ENCODE measurements around the gene CFAP100. TPM values are rescaled to one million over a fixed set of nuclear protein-coding genes. Genes with fewer than 3 reads are reported as not detected.

The CFAP100 gene
- total RNA-seq, 1 donor from 2014 or later, result not detected

DNA sequence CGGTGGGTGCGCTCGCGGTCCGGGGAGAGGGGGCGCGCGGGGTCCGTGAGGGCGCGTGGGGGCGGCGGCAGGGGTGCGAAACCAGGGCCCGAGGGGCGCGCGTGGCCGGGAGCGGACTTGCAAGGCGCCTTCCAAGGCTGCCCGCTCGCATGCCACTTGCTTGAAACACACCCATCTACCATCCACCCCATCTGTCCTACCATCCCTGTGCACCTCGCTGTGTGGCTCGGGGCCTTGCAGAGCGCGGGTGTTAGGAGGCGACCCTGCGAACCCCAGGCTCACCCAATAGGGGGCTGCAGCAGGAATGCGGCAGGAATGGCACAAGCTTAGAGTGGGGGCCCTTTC is 240 bp downstream of the CFAP100 start:
- ATAC-seq (ENCODE audit: poor library complexity), result no peak
- DNase-seq, result peak; percentile 37
- intact Hi-C loops (cut with DNase I), result loop anchor here (5.0 kb wide), 1 partner anchor 263 kb away; no protein-coding TSS in a partner anchor

DNA sequence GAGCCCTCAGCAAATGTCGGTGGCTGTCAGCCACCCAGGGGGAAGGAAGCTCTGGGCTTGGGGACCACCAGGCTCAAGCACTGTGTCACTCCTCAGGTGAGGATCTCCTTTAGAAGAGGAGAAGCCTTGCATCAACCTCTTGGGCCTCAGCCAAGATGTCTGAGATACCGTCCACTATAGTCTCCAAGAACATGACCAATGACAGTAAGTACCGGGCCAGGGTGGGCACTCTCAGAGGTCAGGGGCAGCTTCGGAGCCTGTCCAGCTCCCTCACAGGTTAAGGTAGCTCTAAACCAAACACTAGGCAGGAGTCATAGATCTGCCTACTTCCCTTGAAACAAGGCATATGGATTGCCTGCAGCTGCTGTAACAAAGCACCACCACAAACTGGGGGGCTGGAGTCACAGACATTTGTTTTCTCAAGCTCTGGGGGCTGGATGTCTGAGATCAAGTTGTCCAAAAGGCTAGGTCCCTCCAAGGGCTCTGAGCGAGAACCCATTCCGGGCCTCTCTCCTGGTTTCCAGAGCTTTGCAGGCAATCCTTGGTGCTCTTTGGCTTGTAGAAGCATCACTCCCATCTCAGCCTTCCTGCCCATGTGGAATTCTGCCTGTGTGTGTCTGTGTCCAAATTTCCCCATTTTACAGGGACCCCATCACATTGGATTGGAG is 1.3 kb downstream of the CFAP100 start:
- peak; percentile 23 for DNase-seq

DNA sequence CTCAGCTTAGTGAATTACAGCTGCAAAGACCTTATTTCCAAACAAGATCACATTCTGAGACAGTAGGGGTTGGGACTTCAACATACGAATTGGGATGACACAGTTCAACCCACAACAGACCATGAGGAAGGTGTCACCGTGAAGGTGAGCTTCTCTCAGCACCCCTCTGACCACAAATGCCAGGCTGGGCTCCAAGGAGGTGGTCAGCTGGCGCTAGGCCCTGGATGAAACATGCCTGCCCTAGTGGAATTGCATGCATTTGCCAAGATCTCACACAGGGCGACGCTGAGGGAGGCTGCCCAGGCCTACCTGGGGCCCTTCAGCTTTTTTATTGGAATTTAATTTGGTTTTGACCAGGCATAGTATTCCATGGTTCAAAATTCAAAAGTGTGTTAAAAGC is 1.8 kb downstream of the CFAP100 start:
- ATAC-seq (ENCODE audit: poor library complexity), result no peak
- intact Hi-C loops (cut with DNase I), result no loop called here
- no peak for DNase-seq

More for the DNA sequence above, 1.3 kb downstream of the CFAP100 start:
- intact Hi-C loops (cut with DNase I), result no loop called here
- ATAC-seq (ENCODE audit: poor library complexity), result no peak

GRCh38 chr3:126397610-126398422 is 3.1 kb downstream of the CFAP100 start:
- intact Hi-C loops (cut with DNase I), result no loop called here
- ATAC-seq (ENCODE audit: poor library complexity), result no peak
- DNase-seq, result peak; percentile 20

DNA sequence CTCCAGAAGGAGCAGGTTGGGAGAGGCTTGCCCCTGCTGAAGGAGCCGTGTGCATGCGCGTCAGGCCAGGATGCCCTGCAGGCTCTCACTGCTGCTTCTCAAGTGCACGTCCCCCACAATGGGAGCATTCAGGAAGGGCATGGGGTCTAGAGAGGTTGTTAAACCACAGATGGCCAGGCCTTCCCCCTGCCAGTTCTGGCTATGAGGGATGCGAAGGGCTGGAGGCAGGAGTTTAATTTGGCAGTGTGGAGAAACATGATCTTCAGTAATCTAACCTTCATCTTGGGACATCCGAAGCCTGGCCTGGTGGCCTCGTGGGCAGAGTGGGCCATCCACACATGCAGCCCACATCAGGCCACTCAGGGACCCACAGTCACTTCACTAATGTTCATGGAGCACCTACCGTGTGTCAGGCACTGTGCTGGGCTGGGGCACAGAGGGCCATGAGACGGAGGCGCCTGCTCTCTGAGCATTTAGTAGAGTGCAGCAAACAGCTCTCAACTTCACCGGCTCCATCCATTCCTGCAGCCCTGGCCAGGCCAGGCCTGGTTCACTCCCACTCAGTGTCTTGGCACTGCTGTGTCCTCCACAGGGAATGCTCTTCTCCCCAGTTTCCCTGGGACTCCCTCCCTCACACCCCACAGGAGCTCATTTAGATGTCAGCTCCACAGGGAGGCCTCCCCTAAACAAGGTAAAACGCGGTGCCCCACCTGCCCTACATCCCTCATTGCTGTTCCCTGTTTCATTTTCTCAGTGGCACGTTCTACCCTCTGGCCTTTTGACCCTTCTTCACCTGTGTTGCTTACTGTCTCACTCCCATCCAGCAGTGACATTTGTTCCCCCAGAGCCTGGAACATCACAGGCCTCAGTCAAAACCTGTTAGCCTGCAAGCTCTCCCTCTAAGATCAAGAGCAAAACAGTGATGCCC is 4.0 kb downstream of the CFAP100 start:
- no peak for ATAC-seq (ENCODE audit: poor library complexity)
- intact Hi-C loops (cut with DNase I), result no loop called here
- DNase-seq, result peak; percentile 14

- intact Hi-C loops (cut with DNase I), result no loop called here
- no peak for DNase-seq
- no peak for ATAC-seq (ENCODE audit: poor library complexity)
These were observed 4.6 kb downstream of the CFAP100 start for GRCh38 chr3:126399351-126399735.

DNA sequence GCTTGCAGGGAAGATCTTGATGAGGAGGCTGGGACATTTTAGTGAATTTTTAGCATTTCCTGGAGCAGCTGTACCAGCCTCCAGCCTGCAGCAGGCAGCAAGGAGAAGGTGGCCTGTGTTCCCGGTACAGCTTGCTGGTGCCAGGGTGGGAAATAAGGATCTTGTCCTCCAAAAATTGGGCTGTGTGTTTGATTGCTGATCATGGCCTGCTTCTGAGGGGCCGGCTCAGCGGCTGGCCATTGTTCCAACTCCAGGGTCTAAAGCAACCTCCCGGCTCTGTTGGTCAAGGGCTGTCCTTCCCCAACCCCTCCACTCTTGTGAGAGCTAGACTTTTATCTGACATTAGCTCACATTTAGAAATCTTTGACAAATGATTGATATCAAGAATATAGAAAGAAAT is 5.0 kb downstream of the CFAP100 start:
- ATAC-seq (ENCODE audit: poor library complexity), result no peak
- intact Hi-C loops (cut with DNase I), result no loop called here
- DNase-seq, result no peak

- ATAC-seq (ENCODE audit: poor library complexity) (no peak), DNase-seq (no peak)
- intact Hi-C loops (cut with DNase I), result no loop called here
These were observed 7.0 kb downstream of the CFAP100 start for GRCh38 chr3:126401611-126402160.

DNA sequence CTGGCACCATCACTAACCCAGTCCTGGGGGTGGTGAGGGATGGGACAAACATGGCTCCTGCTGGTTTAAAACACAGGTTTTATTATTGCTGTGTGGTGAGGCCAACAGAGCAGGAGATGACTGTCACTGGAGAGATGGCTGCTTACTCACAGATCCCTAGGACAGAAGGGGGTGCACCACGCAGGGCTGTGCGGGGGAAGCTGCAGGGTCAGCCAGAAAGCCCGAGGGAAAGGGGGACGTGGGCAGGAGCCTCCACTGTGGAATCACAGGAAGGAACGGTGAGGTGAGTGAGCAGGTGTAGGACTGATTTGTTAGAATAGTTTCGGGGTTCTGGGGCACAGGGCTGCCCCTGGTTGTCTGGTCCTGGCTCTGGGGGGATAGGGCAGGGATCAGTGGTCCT is 7.5 kb downstream of the CFAP100 start:
- intact Hi-C loops (cut with DNase I), result no loop called here
- no peak for DNase-seq
- ATAC-seq (ENCODE audit: poor library complexity), result no peak

- intact Hi-C loops (cut with DNase I), result no loop called here
These were observed 8.1 kb downstream of the CFAP100 start for GRCh38 chr3:126402666-126403302.

GRCh38 chr3:126406389-126407296 is 11.9 kb downstream of the CFAP100 start:
- no peak for ATAC-seq (ENCODE audit: poor library complexity)
- intact Hi-C loops (cut with DNase I), result no loop called here

More at GRCh38 chr3:126402666-126403302, 8.1 kb downstream of the CFAP100 start:
- no peak for DNase-seq
- no peak for ATAC-seq (ENCODE audit: poor library complexity)

GRCh38 chr3:126407412-126408044 is 12.8 kb downstream of the CFAP100 start:
- ATAC-seq (ENCODE audit: poor library complexity) (no peak), DNase-seq (no peak)
- intact Hi-C loops (cut with DNase I), result no loop called here

More at GRCh38 chr3:126406389-126407296, 11.9 kb downstream of the CFAP100 start:
- DNase-seq, result no peak

DNA sequence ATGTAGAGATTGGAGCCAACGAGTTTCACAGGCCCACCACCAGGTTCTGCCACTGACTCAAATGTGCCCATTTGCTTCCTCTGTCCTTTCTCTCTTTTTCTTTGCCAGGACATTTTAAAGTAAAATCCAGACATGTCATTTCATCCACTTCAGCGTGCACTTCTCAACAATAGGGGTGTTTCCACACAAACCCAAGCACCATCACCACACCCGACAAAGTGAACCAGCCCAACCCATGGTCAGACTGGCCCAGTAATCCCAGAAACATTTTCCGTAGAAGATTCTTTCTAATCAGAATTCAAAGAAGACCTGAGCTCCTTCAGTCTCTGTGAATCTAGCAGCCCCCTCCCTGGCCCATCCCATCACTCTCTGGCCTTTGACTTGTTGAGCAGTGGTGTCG is 13.4 kb downstream of the CFAP100 start:
- intact Hi-C loops (cut with DNase I), result no loop called here
- DNase-seq (no peak), ATAC-seq (ENCODE audit: poor library complexity) (no peak)

DNA sequence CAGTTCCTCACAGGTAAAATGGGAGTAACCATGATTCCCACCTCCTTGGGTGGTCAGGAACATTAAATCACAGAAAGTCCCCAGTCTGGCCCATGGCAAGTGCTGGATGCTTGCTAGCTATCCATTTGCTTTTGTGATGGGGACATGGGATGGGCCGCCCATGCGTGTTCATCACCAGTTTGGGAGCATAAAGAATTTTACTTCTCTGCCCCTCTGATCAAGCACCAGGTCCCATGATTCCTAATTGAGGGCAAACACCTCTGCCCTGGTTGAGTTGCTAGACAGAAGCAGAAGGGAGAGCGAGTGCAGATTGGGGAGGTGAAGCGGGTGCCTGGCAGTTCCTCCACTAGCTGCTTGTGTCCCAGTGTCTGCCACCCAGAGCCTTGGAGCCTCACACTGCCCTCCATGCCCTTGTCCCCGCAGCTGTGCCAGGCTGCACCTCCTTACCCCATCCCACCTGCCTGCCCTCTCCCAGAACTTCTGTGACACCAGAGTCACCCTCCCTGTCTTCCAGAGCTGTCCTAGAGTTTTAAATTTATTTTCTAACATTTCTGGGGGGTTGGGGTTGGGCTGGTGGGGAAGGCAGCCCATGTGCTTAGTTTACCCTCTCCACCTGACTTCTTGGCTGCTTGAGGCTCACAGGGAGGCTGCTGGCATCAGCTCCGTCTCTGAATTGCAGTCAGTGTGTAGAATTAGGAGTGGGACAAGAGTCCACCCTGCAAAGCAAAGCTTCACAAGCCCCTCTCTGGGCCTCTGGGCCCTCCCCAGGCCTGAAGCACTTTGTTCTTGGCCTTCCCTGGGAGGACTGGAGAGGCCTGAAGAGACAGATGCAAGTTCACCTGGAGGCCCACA is 18.4 kb downstream of the CFAP100 start:
- DNase-seq, result no peak
- intact Hi-C loops (cut with DNase I), result no loop called here
- no peak for ATAC-seq (ENCODE audit: poor library complexity)

- DNase-seq (peak; percentile 10), ATAC-seq (ENCODE audit: poor library complexity) (no peak)
- intact Hi-C loops (cut with DNase I), result no loop called here
These were observed 19.0 kb downstream of the CFAP100 start for GRCh38 chr3:126413693-126414080.

- DNase-seq, result no peak
- intact Hi-C loops (cut with DNase I), result no loop called here
- ATAC-seq (ENCODE audit: poor library complexity), result no peak
These were observed 19.7 kb downstream of the CFAP100 start for GRCh38 chr3:126414406-126414805.
